Measurements from ENCODE around the gene ITGAL. TPM values are rescaled to one million over a fixed set of nuclear protein-coding genes. Genes with fewer than 3 reads are reported as not detected.
"Not testable (repeated sequence)": the region's sequence is repeated elsewhere in the genome, so short reads cannot be mapped to it uniquely, and the experiment has no call there.

Gene ITGAL
- total RNA-seq, 4 donors from 2014 or later: 1.5 to 20.2 (median 6.3) TPM

DNA sequence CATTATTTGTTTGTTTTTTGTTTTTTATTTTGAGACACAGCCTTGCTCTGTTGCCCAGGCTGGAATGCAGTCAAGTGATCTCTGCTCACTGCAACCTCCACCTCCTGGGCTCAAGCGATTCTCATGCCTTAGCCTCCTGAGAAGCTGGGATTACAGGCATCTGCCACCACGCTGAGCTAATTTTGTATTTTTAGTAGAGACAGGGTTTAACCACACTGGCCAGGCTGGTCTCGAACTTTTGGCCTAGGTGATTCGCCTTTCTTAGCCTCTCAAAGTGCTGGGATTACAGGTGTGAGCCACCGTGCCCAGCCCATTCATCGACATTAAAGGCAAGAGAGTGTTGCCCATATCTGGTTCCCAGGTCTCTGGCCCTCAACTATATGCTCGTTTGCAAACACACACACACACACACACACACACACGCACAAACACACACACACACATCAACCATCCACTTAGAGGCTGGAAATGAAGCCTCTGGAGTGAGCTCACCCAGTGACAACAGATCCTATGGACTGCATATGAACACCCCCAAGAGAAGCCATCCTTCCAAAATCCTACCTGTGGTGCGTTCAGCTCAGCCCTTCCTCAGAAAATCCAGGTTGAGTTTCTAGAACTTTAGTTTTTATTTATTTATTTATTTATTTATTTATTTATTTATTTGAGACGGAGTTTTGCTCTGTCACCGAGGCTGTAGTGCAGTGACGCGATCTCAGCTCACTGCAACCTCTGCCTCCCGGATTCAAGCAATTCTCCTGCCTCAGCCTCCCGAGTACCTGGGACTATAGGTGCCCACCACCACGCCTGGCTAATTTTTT lies 14.6 kb upstream of the ITGAL start:
- TF ChIP-seq, protein P1, sequence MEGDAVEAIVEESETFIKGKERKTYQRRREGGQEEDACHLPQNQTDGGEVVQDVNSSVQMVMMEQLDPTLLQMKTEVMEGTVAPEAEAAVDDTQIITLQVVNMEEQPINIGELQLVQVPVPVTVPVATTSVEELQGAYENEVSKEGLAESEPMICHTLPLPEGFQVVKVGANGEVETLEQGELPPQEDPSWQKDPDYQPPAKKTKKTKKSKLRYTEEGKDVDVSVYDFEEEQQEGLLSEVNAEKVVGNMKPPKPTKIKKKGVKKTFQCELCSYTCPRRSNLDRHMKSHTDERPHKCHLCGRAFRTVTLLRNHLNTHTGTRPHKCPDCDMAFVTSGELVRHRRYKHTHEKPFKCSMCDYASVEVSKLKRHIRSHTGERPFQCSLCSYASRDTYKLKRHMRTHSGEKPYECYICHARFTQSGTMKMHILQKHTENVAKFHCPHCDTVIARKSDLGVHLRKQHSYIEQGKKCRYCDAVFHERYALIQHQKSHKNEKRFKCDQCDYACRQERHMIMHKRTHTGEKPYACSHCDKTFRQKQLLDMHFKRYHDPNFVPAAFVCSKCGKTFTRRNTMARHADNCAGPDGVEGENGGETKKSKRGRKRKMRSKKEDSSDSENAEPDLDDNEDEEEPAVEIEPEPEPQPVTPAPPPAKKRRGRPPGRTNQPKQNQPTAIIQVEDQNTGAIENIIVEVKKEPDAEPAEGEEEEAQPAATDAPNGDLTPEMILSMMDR (IDR thresholded peaks at IDR 0.05): no peak
- ATAC-seq (ENCODE audit: low FRiP score): no peak
- DNase-seq (ENCODE audit: low spot score): no peak

DNA sequence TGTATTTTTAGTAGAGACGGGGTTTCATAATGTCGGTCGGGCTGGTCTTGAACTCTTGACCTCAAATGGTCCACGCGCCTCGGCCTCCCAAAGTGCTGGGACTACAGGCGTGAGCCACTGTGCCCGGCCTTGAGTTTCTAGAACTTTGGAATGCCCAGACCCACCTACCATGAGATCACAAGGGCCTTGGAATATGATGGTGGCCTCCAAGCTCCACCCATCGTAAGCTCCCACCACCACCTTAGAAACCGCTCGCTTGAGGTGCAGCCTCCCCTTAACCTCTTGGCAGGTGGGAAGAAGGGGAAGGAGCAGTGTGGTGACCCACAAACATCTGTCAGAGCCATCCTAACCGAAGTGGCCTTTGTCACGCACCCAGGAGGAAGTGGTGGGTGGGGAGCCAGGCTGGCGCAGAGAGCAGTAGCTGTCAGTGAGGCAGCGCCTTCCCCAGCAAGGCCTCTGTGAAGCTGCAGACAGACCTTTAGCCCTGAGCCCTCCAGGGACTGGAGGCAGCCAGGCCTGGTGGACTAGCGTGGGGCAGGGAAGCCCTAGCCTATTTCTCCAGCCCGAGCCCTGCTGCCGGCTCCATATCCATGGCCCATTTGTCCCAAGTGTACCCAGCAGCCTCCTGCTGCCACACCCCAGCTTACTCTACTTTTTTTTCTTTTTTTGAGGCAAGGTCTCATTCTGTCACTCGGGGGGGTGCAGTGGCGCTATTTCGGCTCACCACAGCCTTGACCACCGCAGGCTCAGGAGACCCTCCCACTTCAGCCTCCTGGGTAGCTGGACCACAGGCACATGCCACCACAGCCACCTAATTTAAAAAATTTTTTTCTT lies 13.8 kb upstream of the ITGAL start:
- DNase-seq (ENCODE audit: low spot score) (no peak), ATAC-seq (ENCODE audit: low FRiP score) (no peak)
- TF ChIP-seq, protein P1 (IDR thresholded peaks at IDR 0.05): no peak

DNA sequence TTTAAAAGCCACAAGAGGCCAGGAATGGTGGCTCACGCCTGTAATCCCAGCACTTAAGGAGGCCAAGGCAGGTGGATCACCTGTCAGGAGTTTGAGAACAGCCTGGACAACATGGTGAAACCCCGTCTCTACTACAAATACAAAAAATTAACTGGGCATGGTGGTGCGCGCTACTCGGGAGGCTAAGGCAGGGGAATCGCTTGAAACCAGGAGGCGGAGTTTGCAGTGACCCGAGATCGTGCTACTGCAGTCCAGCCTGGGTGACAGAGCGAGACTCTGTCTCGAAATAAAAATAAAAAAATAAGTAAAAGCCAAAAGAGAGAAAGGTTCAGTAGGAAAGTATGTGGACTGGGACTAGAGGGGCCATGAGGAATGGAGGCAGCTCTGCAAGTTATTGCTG lies 13.1 kb upstream of the ITGAL start:
- DNase-seq (ENCODE audit: low spot score) (no peak), ATAC-seq (ENCODE audit: low FRiP score) (no peak)
- TF ChIP-seq, protein P1 (IDR thresholded peaks at IDR 0.05): no peak

DNA sequence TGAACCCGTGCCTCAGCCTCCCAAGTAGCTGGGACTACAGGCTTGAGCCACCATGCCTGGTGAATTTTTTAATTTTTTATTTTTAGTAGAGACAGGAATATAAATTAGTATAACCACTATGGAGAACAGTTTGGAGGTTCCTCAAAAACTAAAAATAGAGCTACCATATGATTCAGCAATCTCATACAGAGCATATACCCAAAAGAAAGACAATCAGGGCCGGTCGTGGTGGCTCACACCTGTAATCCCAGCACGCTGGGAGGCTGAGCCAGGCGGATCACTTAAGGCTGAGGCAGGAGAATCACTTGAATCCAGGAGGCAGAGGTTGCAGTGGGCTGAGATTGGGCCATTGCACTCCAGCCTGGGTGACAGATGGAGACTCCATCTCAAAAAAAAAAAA lies 11.1 kb upstream of the ITGAL start:
- DNase-seq (ENCODE audit: low spot score); ATAC-seq (ENCODE audit: low FRiP score): not testable (repeated sequence)

DNA sequence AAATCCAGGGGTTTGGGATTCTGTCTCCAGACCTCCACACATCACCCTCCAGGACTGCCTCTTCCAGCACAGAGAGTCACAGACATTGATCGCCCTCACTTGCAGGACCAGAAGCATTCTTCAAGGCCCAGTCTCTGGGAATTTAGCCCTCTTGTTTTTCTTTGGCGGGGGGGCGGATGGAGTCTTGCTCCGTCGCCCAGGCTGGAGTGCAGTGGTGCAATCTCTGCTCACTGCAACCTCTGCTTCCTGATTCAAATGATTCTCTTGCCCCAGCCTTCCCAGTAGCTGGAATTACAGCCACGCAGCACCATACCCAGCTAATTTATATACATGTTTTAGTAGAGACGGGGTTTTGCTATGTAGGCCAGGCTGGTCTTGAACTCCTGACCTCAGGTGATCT lies 8.5 kb upstream of the ITGAL start:
- no peak for DNase-seq (ENCODE audit: low spot score)
- TF ChIP-seq, protein P1 (IDR thresholded peaks at IDR 0.05): no peak
- no peak for ATAC-seq (ENCODE audit: low FRiP score)

DNA sequence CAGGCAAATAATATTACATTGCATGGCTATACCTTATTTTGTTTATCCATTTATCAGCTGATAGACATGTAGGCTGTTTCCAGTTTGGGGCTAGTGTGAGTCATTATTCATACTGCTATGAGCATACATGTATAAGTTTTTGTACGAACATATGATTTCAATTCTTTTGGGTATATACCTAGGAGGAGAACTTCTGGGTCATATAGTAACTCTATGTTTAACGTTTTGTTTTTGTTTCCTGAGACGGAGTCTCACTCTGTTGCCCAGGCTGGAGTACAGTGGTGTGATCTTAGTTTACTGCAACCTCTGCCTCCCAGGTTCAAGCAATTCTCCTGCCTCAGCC lies 2.4 kb upstream of the ITGAL start:
- DNase-seq (ENCODE audit: low spot score) (no peak), ATAC-seq (ENCODE audit: low FRiP score) (no peak)
- TF ChIP-seq, protein P1 (IDR thresholded peaks at IDR 0.05): no peak

DNA sequence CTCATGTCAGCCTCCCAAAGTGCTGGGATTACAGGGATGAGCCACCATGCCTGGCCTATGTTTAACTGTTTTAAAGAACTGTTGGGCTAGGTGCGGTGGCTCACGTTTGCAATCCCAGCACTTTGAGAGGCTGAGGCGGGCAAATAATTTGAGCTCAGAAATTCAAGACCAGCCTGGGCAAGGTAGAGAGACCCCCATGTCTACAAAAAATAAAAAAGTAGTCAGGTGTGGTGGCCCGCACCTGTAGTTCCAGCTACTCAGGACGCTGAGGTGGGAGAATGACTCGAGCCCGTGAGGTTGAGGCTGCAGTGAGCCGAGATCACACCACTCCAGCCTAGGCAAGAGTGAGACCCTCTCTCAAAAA lies 1.9 kb upstream of the ITGAL start:
- DNase-seq (ENCODE audit: low spot score): no peak
- ATAC-seq (ENCODE audit: low FRiP score): no peak
- TF ChIP-seq, protein P1 (IDR thresholded peaks at IDR 0.05): no peak
